HCT116 (cell line): Measurements from ENCODE around the gene MBOAT7.

Experiments used
- CEBPB ChIP-seq: IDR thresholded peaks from 2 replicates; pipeline ENCODE4 v1.6.1; 2012; ENCODE audit warnings: low read depth
- EGR1 ChIP-seq: IDR thresholded peaks from 2 replicates; pipeline ENCODE4 v1.6.1; 2012; ENCODE audit warnings: low read depth
- EZH2 ChIP-seq: fragments of 200-600 bp; sonication (generic); IDR thresholded peaks from 2 replicates; pipeline ENCODE4 v1.6.1; 2017; ENCODE audit warnings: antibody characterized with exemption, mixed run types
- EZH2phosphoT487 ChIP-seq: fragments of 200-600 bp; IDR thresholded peaks from 2 replicates; pipeline ENCODE4 v1.6.1; 2018; ENCODE audit warnings: antibody characterized with exemption, borderline replicate concordance
- JUND ChIP-seq: IDR thresholded peaks from 2 replicates; pipeline ENCODE4 v1.6.1; 2012
- POLR2A ChIP-seq: IDR thresholded peaks from 2 replicates; pipeline ENCODE4 v1.7.0; 2011; ENCODE audit warnings: borderline replicate concordance; ENCODE audit not compliant: insufficient read depth, insufficient read length; ENCODE audit errors: extremely low read depth
- POLR2AphosphoS5 ChIP-seq: IDR thresholded peaks from 2 replicates; pipeline ENCODE4 v1.6.1; 2011; ENCODE audit warnings: mild to moderate bottlenecking, low read depth, low read length, moderate library complexity
- SP1 ChIP-seq: IDR thresholded peaks from 2 replicates; pipeline ENCODE4 v1.6.1; 2012; ENCODE audit warnings: low read depth
- TCF7L2 ChIP-seq: IDR thresholded peaks from 2 replicates; pipeline ENCODE4 v1.7.0; 2011; ENCODE audit warnings: borderline replicate concordance, inconsistent platforms; ENCODE audit not compliant: insufficient read depth, insufficient read length; ENCODE audit errors: extremely low read depth
- YY1 ChIP-seq: IDR thresholded peaks from 2 replicates; pipeline ENCODE4 v1.6.1; 2011; ENCODE audit warnings: low read length, low read depth, moderate library complexity, mild to moderate bottlenecking; ENCODE audit not compliant: insufficient replicate concordance; ENCODE audit errors: extremely low read depth
- TF ChIP-seq, protein P1 (sequence below), 3 experiments: fragments of 200-600 bp in 1 of 3; sonication (generic) in 1 of 3; IDR thresholded peaks in 2 of 3; conservative IDR thresholded peaks in 1 of 3; 2 replicates each; pipeline ENCODE4 v1.5.1; 2012 to 2017; ENCODE audit warnings: low read depth in 2 of 3, low read length in 2 of 3, antibody characterized with exemption in 1 of 3, borderline replicate concordance in 1 of 3, control low read depth in 1 of 3, mild to moderate bottlenecking in 1 of 3, mixed read lengths in 1 of 3, mixed run types in 1 of 3, moderate library complexity in 1 of 3; ENCODE audit not compliant: insufficient read depth in 1 of 3
- TF ChIP-seq, protein P2 (sequence below): IDR thresholded peaks from 2 replicates; pipeline ENCODE4 v1.6.1; 2011; ENCODE audit warnings: mild to moderate bottlenecking, low read length, moderate library complexity; ENCODE audit not compliant: insufficient replicate concordance; ENCODE audit errors: extremely low read depth

DNA sequence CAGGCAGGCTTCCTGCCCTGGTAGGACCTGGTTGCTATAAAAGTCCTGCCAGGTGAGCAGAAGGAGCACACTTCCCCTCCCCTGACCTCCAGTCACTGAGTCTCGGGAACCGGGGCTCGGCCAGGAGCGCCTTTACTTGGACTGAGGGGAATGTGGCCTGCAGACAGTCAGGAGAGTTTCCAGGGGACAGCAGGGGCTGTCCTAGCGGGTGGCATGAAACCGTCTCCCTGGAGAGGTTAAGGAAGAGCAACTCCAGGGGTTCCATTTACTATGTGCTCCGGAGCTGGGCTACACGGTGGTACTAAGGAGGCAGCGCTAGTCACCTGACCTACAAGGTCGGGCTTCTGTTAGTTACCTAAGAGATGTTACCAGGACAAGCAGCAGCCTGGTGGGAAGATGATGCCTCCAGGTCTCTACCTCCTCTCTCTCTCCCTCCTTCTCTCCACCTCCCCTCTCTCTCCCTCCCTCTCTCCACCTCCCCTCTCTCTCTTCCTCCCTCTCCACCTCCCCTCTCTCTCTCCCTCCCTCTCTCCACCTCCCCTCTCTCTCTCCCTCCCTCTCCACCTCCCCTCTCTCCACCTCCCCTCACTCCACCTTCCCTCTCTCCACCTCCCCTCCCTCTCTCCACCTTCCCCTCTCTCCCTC lies 55.9 kb downstream of the MBOAT7 start:
- TF ChIP-seq YY1 (no peak), CEBPB (no peak), POLR2AphosphoS5 (no peak), POLR2A (no peak), EGR1 (no peak), EZH2 (no peak), JUND (no peak), SP1 (no peak), TCF7L2 (no peak), EZH2phosphoT487 (no peak)
- TF ChIP-seq, protein P1, sequence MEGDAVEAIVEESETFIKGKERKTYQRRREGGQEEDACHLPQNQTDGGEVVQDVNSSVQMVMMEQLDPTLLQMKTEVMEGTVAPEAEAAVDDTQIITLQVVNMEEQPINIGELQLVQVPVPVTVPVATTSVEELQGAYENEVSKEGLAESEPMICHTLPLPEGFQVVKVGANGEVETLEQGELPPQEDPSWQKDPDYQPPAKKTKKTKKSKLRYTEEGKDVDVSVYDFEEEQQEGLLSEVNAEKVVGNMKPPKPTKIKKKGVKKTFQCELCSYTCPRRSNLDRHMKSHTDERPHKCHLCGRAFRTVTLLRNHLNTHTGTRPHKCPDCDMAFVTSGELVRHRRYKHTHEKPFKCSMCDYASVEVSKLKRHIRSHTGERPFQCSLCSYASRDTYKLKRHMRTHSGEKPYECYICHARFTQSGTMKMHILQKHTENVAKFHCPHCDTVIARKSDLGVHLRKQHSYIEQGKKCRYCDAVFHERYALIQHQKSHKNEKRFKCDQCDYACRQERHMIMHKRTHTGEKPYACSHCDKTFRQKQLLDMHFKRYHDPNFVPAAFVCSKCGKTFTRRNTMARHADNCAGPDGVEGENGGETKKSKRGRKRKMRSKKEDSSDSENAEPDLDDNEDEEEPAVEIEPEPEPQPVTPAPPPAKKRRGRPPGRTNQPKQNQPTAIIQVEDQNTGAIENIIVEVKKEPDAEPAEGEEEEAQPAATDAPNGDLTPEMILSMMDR (IDR thresholded peaks at IDR 0.05 in 2 of 3, conservative IDR thresholded peaks at IDR 0.05 in 1 of 3; ENCODE audit: borderline replicate concordance in 1 of 3, insufficient read depth in 1 of 3, low read depth in 2 of 3, low read length in 2 of 3), result no peak
- TF ChIP-seq, protein P2, sequence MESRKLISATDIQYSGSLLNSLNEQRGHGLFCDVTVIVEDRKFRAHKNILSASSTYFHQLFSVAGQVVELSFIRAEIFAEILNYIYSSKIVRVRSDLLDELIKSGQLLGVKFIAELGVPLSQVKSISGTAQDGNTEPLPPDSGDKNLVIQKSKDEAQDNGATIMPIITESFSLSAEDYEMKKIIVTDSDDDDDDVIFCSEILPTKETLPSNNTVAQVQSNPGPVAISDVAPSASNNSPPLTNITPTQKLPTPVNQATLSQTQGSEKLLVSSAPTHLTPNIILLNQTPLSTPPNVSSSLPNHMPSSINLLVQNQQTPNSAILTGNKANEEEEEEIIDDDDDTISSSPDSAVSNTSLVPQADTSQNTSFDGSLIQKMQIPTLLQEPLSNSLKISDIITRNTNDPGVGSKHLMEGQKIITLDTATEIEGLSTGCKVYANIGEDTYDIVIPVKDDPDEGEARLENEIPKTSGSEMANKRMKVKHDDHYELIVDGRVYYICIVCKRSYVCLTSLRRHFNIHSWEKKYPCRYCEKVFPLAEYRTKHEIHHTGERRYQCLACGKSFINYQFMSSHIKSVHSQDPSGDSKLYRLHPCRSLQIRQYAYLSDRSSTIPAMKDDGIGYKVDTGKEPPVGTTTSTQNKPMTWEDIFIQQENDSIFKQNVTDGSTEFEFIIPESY, result no peak
